NB4 (cell line): Measurements from ENCODE around the gene BATF.

Source experiments
- POLR2A ChIP-seq: IDR thresholded peaks from 2 replicates; pipeline ENCODE4 v1.6.1; 2011; ENCODE audit warnings: mild to moderate bottlenecking; ENCODE audit not compliant: insufficient read length; ENCODE audit errors: extremely low read depth
- TF ChIP-seq, protein P1 (sequence below): IDR thresholded peaks from one replicate; pipeline ENCODE4 v1.5.1; 2012; ENCODE audit warnings: low read depth, low read length
- TF ChIP-seq, protein P2 (sequence below): IDR thresholded peaks from 2 replicates; pipeline ENCODE4 v1.6.1; 2011; ENCODE audit warnings: low read depth, low read length

DNA sequence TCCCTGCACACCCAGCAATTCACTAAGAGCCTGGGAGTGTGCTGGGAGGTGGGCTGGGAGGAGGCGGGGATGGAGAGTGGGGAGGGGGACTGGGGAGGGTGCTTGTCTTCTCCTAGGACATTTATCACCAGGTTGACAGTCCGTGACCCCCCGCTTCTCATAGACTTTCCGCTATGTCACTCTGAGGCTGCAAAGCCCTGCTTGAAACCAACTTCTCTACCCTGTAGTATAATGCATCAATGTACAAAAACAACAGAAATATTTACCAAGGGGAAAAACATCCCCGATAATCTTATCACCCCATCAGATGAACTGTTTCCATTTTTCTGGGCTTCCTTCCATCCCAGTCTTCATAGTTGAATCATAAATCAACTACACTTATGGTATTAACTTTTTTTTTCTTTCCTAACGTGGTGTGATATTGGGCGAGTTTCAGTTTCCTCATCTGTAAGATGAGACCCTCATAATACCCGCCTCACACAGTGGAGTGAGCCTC is 28.6 kb upstream of the BATF start:
- TF ChIP-seq, protein P1, sequence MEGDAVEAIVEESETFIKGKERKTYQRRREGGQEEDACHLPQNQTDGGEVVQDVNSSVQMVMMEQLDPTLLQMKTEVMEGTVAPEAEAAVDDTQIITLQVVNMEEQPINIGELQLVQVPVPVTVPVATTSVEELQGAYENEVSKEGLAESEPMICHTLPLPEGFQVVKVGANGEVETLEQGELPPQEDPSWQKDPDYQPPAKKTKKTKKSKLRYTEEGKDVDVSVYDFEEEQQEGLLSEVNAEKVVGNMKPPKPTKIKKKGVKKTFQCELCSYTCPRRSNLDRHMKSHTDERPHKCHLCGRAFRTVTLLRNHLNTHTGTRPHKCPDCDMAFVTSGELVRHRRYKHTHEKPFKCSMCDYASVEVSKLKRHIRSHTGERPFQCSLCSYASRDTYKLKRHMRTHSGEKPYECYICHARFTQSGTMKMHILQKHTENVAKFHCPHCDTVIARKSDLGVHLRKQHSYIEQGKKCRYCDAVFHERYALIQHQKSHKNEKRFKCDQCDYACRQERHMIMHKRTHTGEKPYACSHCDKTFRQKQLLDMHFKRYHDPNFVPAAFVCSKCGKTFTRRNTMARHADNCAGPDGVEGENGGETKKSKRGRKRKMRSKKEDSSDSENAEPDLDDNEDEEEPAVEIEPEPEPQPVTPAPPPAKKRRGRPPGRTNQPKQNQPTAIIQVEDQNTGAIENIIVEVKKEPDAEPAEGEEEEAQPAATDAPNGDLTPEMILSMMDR, result no peak
- TF ChIP-seq, protein P2, sequence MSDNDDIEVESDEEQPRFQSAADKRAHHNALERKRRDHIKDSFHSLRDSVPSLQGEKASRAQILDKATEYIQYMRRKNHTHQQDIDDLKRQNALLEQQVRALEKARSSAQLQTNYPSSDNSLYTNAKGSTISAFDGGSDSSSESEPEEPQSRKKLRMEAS, result no peak
- no peak for TF ChIP-seq POLR2A
